Measurements from ENCODE around the gene TENT4B.
A peak's percentile ranks its signal among the peaks of the same experiment; 100 is the strongest.
"Not testable (repeated sequence)": the region's sequence is repeated elsewhere in the genome, so short reads cannot be mapped to it uniquely, and the experiment has no call there.

TENT4B gene

DNA sequence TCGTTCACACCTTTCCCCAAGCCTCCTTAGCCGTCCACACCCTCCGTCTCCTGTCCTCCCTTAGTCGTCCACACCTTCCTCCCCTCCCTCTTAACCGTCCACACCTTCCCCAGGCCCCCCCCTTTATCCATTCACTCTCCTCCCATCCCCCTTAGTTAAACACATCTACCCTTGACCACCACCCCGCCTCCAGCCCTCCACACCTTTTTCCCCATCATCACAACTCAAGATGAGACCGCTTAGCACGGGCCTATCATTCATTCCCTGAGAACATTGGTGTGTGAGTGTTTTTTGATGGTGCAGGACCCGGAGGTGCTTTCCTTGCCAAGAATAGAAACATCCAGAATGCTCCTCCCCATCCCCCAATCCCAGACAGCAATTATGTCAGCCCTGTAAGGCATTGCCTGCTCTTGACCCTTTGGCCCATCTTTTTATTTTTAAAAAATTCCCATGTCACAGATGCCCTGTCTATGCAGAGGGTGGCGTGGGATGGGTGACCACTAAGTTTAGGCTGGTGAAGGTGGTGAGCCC, 1.4 kb downstream of the TENT4B start:
- no peaks in the 10 kb centered on the region for H3K27me3 ChIP-seq (ENCODE audit: insufficient read depth, low read length)
- H3K79me2 ChIP-seq (ENCODE audit: control insufficient read depth, insufficient read depth, low read length, unreplicated experiment) = peaks cover 55% of the 10 kb centered on the region
- H3K27ac ChIP-seq (ENCODE audit: low read depth, low read length) = no peak overlapping the region
- H3K4me3 ChIP-seq (ENCODE audit: low read depth, low read length) = peak overlapping the region; percentile 95
- peaks cover 13% of the 10 kb centered on the region for H3K4me1 ChIP-seq (ENCODE audit: control insufficient read depth, insufficient read depth, low read length, unreplicated experiment)
- no peaks in the 10 kb centered on the region for H3K36me3 ChIP-seq (ENCODE audit: insufficient read depth, low read length)
- no peak overlapping the region for H2AFZ ChIP-seq (ENCODE audit: low read length, unreplicated experiment)

DNA sequence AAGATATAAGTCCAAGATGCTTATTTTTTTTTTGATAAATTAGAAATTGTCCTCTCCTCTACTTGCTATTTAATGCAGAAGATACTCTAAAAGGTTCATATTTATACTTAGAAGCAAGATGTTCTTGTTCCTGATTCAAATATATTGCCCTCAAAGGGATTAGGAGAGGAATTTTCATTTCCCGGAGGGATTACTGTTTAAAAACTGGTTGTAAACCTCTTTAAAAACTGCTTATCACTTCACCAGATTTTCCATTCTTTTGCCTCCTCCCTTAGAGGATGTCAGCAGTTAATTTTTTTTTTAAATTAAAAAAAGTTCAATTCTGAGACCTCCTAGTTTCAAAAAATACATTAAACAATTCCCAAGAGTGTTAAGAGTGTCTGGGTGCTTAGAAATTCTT, 2.8 kb downstream of the TENT4B start:
- no peaks in the 10 kb centered on the region for H3K36me3 ChIP-seq (ENCODE audit: insufficient read depth, low read length)
- H3K4me1 ChIP-seq (ENCODE audit: control insufficient read depth, insufficient read depth, low read length, unreplicated experiment) = peaks cover 19% of the 10 kb centered on the region
- no peaks in the 10 kb centered on the region for H3K27me3 ChIP-seq (ENCODE audit: insufficient read depth, low read length)
- peak overlapping the region; percentile 95 for H3K4me3 ChIP-seq (ENCODE audit: low read depth, low read length)
- peaks cover 64% of the 10 kb centered on the region for H3K79me2 ChIP-seq (ENCODE audit: control insufficient read depth, insufficient read depth, low read length, unreplicated experiment)
- no peak overlapping the region for H3K27ac ChIP-seq (ENCODE audit: low read depth, low read length)
- H2AFZ ChIP-seq (ENCODE audit: low read length, unreplicated experiment) = no peak overlapping the region

DNA sequence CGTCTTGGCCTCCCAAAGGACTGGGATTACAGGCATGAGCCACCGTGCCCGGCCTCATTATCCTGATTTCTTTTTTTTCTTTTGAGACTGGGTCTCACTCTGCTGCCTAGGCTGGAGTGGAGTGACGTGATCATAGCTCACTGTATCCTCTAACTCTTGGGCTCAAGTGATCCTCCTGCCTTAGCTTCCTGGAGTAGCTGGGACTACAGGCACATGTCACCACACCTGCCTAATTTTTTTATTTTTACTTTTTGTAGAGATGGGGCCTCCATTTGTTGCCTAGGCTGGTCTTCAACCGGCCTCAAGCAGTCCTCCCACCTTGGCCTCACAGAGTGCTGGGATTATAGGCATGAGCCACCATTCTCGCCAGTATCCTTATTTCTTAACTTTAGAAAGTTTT, 3.5 kb downstream of the TENT4B start:
- Histone ChIP-seq H3K79me2 (ENCODE audit: control insufficient read depth, insufficient read depth, low read length, unreplicated experiment) (peaks cover 70% of the 10 kb centered on the region), H2AFZ (ENCODE audit: low read length, unreplicated experiment) (no peak overlapping the region), H3K27ac (ENCODE audit: low read depth, low read length) (no peak overlapping the region), H3K36me3 (ENCODE audit: insufficient read depth, low read length) (no peaks in the 10 kb centered on the region), H3K4me3 (ENCODE audit: low read depth, low read length) (no peak overlapping the region), H3K27me3 (ENCODE audit: insufficient read depth, low read length) (no peaks in the 10 kb centered on the region), H3K4me1 (ENCODE audit: control insufficient read depth, insufficient read depth, low read length, unreplicated experiment) (peaks cover 20% of the 10 kb centered on the region)

DNA sequence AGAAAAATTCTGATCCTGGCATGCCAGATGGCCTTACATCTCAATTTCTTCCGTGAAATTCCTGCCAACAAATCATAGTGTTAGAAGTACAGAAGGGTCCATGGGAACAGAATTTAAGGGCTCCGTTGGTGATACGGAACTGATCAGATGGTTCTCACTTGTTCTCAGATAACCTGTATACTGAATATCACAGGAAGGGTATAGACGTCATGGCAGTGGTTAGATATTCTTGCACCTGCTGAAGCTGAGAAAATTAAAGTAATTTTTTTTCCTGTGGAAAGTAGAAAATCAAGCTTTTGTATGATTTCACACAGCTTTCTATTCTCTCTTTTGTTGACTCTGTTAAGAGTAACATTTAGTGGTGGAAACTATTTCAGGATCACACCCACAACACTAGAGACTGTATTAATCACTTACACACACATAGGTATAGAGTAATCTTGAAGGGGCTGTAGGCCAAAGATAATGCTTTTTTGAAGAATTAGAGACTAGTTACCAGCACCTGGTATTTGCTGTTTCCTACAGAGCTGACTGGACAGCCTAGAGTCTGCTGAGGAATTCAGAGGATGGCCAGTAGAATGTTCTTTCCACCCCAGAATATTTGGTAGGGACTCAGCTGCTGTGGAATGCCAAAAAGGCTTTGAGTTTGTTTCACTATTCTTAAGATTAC, 7.5 kb downstream of the TENT4B start:
- Histone ChIP-seq H3K4me3 (ENCODE audit: low read depth, low read length) (no peak overlapping the region), H3K79me2 (ENCODE audit: control insufficient read depth, insufficient read depth, low read length, unreplicated experiment) (peaks cover 70% of the 10 kb centered on the region), H3K27ac (ENCODE audit: low read depth, low read length) (no peak overlapping the region), H2AFZ (ENCODE audit: low read length, unreplicated experiment) (no peak overlapping the region), H3K4me1 (ENCODE audit: control insufficient read depth, insufficient read depth, low read length, unreplicated experiment) (peaks cover 15% of the 10 kb centered on the region), H3K27me3 (ENCODE audit: insufficient read depth, low read length) (no peaks in the 10 kb centered on the region), H3K36me3 (ENCODE audit: insufficient read depth, low read length) (no peaks in the 10 kb centered on the region)

DNA sequence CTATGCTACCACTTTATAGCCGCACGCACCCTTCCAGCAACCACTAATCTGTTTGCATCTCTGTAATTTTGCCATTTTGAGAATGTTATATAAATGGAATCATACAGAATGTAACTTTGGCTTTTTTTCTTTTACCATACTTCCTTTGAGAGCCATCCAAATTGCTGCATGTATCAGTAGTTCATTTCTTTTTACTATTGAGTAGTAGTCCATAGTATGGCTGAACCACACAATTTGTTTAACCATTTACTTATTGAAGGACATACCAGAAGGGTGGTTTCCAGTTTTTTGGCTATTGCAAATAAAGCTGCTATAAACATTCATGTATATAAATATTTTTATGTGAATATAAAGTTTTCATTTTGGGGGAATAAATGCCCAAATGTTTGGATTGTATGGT, 8.8 kb downstream of the TENT4B start:
- peaks cover 21% of the 10 kb centered on the region for H3K4me1 ChIP-seq (ENCODE audit: control insufficient read depth, insufficient read depth, low read length, unreplicated experiment)
- no peak overlapping the region for H3K27ac ChIP-seq (ENCODE audit: low read depth, low read length)
- peaks cover 71% of the 10 kb centered on the region for H3K79me2 ChIP-seq (ENCODE audit: control insufficient read depth, insufficient read depth, low read length, unreplicated experiment)
- no peaks in the 10 kb centered on the region for H3K27me3 ChIP-seq (ENCODE audit: insufficient read depth, low read length)
- no peak overlapping the region for H3K4me3 ChIP-seq (ENCODE audit: low read depth, low read length)
- no peaks in the 10 kb centered on the region for H3K36me3 ChIP-seq (ENCODE audit: insufficient read depth, low read length)
- H2AFZ ChIP-seq (ENCODE audit: low read length, unreplicated experiment) = no peak overlapping the region

DNA sequence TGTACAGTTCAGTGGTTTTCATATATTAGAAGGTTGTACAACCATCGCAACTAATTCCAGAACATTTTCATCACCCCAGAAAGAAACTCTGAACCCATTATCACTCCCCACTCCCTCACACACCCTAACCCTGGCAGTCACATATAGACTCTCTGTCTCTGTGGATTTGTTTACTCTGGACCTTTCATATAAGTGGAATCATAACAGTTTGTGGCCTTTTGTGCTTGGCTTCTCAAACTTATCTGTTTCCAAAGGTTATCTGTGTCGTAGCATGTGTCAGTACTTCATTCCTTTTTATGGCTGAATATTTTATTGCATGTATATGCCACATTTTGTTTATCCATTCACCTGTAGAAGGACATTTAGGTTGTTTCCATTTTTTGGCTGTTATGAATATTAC, 12.4 kb downstream of the TENT4B start:
- H3K79me2 ChIP-seq (ENCODE audit: control insufficient read depth, insufficient read depth, low read length, unreplicated experiment) = peaks cover 73% of the 10 kb centered on the region

DNA sequence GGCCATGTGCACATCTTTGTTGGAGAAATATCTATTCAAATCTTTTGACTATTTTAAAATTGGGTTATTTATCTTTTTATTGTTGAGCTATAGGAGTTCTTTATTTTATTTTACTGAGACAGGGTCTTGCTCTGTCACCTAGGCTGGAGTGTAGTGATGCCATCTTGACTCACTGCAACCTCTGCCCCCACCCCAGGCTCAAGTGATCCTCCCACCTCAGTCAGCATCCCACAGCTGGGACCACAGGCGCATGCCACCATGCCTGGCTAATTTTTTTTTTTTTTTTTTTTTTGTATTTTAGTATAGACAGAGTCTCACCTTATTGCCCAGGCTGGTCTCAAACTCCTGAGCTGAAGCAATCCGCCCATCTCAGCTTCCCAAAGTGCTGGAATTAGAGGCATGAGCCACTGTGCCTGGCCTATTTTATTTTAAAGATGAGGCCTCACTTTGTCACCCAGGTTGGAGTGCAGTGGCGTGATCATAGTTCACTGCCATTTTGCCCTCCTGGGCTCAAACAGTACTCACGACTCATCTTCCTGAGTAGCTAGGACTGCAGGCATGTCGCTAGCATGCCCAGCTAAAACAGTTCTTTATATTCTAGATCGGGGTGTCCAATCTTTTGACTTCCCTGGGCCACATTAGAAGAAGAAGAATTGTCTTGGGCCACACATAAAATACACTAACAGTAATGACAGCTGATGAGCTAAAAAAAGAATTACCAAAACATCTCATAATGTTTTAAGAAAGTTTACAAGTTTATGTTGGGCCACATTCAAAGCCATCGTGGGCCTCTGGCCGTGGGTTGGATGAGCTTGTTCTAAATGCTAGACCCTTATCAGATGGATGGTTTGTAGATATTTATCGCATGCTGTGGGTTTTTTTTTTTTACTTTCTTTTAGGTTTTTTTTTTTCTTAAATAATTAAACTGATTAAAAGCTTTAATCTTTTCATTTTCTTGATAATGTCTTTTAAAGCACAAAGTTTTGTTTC, 13.7 kb downstream of the TENT4B start:
- Histone ChIP-seq H3K36me3 (ENCODE audit: insufficient read depth, low read length) (no peaks in the 10 kb centered on the region), H3K27ac (ENCODE audit: low read depth, low read length) (peak overlapping the region; percentile 62), H3K4me3 (ENCODE audit: low read depth, low read length) (no peak overlapping the region), H2AFZ (ENCODE audit: low read length, unreplicated experiment) (peak overlapping the region; percentile 41), H3K27me3 (ENCODE audit: insufficient read depth, low read length) (no peaks in the 10 kb centered on the region), H3K79me2 (ENCODE audit: control insufficient read depth, insufficient read depth, low read length, unreplicated experiment) (peaks cover 71% of the 10 kb centered on the region), H3K4me1 (ENCODE audit: control insufficient read depth, insufficient read depth, low read length, unreplicated experiment) (peaks cover 18% of the 10 kb centered on the region)

More for the DNA sequence above, 12.4 kb downstream of the TENT4B start:
- Histone ChIP-seq H3K36me3 (ENCODE audit: insufficient read depth, low read length) (no peaks in the 10 kb centered on the region), H3K27me3 (ENCODE audit: insufficient read depth, low read length) (no peaks in the 10 kb centered on the region), H3K4me1 (ENCODE audit: control insufficient read depth, insufficient read depth, low read length, unreplicated experiment) (peaks cover 25% of the 10 kb centered on the region), H2AFZ (ENCODE audit: low read length, unreplicated experiment) (no peak overlapping the region), H3K27ac (ENCODE audit: low read depth, low read length) (no peak overlapping the region), H3K4me3 (ENCODE audit: low read depth, low read length) (no peak overlapping the region)

DNA sequence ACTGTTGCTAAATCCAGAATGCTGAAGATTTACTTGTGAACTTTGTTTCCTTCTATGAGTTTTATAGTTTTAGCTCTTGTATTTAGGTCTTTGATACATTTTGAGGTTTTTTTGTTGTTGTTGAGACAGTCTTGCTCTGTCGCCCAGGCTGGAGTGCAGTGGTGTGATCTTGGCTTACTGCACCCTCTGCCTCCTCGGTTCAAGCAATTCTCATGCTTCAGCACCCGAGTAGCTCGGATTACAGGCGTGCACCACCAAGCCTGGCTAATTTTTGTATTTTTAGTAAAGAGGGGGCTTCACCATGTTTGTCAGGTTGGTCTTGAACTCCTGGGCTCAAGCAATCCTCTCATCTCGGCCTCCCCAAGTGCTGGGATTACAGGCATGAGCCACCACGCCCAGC, 14.4 kb downstream of the TENT4B start:
- Histone ChIP-seq H2AFZ (ENCODE audit: low read length, unreplicated experiment) (no peak overlapping the region), H3K36me3 (ENCODE audit: insufficient read depth, low read length) (no peaks in the 10 kb centered on the region), H3K27me3 (ENCODE audit: insufficient read depth, low read length) (no peaks in the 10 kb centered on the region), H3K4me3 (ENCODE audit: low read depth, low read length) (no peak overlapping the region), H3K4me1 (ENCODE audit: control insufficient read depth, insufficient read depth, low read length, unreplicated experiment) (peaks cover 17% of the 10 kb centered on the region), H3K79me2 (ENCODE audit: control insufficient read depth, insufficient read depth, low read length, unreplicated experiment) (peaks cover 75% of the 10 kb centered on the region), H3K27ac (ENCODE audit: low read depth, low read length) (peak overlapping the region; percentile 62)

DNA sequence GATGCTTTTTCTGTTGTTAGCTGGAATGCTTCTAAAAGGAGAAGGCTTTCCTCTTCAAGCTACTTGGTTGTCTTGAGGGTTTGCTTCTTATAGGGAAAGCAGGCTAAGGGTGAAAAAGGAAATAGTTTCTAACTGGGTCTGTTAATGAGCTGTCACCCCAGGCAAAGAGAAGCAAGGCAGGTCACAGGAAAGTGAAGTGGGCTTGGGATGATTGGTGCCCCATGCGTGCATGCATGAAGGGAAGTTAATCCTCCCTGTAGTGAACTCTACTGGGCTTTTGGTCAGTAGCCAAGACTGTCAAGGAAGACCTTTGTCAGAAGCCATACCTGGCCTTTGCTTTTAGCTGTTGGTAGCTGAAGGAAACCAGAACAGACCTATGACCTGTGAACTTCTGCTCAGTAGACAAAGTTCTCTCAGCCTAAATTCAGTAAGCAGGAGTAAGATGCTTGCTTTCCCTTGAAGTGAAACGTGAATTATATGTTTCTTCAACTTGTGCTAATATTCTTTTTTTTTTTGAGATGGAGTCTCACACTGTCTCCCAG, 16.5 kb downstream of the TENT4B start:
- H3K27me3 ChIP-seq (ENCODE audit: insufficient read depth, low read length) = no peaks in the 10 kb centered on the region
- no peak overlapping the region for H2AFZ ChIP-seq (ENCODE audit: low read length, unreplicated experiment)

DNA sequence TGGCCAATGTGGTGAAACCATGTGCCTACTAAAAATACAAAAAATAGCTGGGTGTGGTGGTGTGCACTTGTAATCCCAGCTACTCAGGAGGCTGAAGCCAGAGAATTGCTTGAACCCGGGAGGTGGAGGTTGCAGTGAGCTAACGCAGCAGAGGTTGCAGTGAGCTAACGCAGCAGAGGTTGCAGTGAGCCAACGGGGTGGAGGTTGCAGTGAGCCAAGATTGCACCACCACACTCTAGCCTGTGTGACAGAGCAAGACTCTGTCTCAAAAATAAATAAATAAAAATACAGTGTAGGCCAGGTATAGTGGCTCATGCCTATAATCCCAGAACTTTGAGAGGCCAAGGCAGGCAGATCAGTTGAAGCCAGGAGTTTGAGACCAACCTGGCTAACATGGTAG, 18.7 kb downstream of the TENT4B start:
- not testable (repeated sequence) for H3K27me3 ChIP-seq (ENCODE audit: insufficient read depth, low read length); H3K4me1 ChIP-seq (ENCODE audit: control insufficient read depth, insufficient read depth, low read length, unreplicated experiment); H2AFZ ChIP-seq (ENCODE audit: low read length, unreplicated experiment); H3K36me3 ChIP-seq (ENCODE audit: insufficient read depth, low read length); H3K27ac ChIP-seq (ENCODE audit: low read depth, low read length); H3K4me3 ChIP-seq (ENCODE audit: low read depth, low read length)
- H3K79me2 ChIP-seq (ENCODE audit: control insufficient read depth, insufficient read depth, low read length, unreplicated experiment) = peaks cover 65% of the 10 kb centered on the region

More for the DNA sequence above, 16.5 kb downstream of the TENT4B start:
- Histone ChIP-seq H3K79me2 (ENCODE audit: control insufficient read depth, insufficient read depth, low read length, unreplicated experiment) (peaks cover 79% of the 10 kb centered on the region), H3K4me3 (ENCODE audit: low read depth, low read length) (no peak overlapping the region), H3K4me1 (ENCODE audit: control insufficient read depth, insufficient read depth, low read length, unreplicated experiment) (peaks cover 17% of the 10 kb centered on the region), H3K27ac (ENCODE audit: low read depth, low read length) (no peak overlapping the region), H3K36me3 (ENCODE audit: insufficient read depth, low read length) (no peaks in the 10 kb centered on the region)
